ENCODE measurements around the gene GABRA4.

The GABRA4 gene

DNA sequence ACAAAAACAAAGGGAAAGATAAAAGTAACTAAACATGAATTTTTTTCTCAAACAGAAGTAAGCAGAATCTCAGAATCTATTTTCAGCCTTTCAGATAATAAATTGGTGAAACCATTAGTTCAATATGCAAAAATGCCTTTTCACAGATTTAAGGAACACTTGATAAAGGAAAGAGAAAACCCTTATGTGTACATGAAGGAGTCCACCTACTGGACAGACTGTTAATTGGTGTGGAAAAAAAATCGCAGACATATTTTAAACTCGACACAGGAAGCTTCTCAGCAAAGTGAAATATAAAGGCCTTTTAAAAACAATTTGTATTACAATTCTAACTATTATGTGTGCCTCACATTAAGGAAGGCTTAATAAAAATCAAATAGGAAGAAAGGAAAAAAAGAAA, 106.7 kb downstream of the GABRA4 start:
- no peak for DNase-seq
- H3K4me3 Mint-ChIP-seq = no peak overlapping the region
- H3K27ac Mint-ChIP-seq = no peak overlapping the region
- no peak for ATAC-seq (replicated peaks)
- no peaks in the 10 kb centered on the region for H3K9me3 Mint-ChIP-seq
- H3K4me1 Mint-ChIP-seq (ENCODE audit: low read depth in 2 of 2) = no peaks in the 10 kb centered on the region
- H3K27me3 Mint-ChIP-seq = peaks cover 0 to 27% of the 10 kb centered on the region in 2 donors
- H3K36me3 Mint-ChIP-seq (ENCODE audit: insufficient read depth) = no peaks in the 10 kb centered on the region

DNA sequence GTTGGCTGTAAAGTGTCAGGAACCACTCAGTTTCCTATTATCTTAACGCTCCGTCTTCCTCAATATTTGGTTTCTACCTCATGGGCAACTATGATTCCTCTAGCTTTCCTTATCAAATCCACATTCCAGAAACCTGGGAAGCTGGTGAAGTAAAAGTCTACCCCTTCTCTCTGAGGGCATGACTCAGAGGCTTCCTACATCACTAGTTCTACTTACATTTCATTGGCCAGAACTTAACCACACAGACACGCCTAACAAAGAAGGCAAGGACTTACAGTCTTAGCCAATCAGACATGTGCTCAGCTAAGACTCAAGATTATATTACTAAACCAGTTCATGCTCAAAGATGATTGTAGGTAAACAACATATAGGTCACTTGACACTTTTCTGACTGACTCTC, 114.7 kb downstream of the GABRA4 start:
- peaks cover 6 to 7% of the 10 kb centered on the region in 2 donors for H3K27me3 Mint-ChIP-seq
- DNase-seq = no peak
- no peak for ATAC-seq (replicated peaks)
- H3K4me1 Mint-ChIP-seq (ENCODE audit: low read depth in 2 of 2) = no peaks in the 10 kb centered on the region
- H3K36me3 Mint-ChIP-seq (ENCODE audit: insufficient read depth) = no peaks in the 10 kb centered on the region
- no peak overlapping the region for H3K4me3 Mint-ChIP-seq
- H3K9me3 Mint-ChIP-seq = no peaks in the 10 kb centered on the region
- no peak overlapping the region for H3K27ac Mint-ChIP-seq

DNA sequence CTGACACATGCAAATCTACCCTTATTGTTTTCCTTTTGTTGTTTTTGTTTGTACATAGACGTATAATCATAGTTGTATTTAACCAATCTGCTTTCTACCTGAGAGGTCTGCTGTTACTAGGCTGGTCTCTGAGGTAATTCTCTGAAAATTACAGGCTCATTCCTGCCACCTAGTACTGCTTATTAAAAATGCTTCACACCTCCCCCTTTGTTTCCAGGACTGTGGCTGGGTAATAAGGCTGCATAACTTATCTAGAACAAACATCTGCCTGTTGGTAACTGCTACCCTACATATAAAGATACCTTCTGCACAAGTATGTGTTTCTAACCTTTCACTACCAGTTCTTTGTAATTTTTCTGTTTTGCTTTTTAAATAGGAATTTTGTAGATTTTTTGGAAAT, 118.6 kb downstream of the GABRA4 start:
- H3K9me3 Mint-ChIP-seq = no peaks in the 10 kb centered on the region
- H3K27ac Mint-ChIP-seq = no peak overlapping the region
- H3K27me3 Mint-ChIP-seq = peaks cover 14 to 18% of the 10 kb centered on the region in 2 donors
- ATAC-seq (replicated peaks) (no peak), DNase-seq (no peak)
- H3K36me3 Mint-ChIP-seq (ENCODE audit: insufficient read depth) = no peaks in the 10 kb centered on the region
- no peak overlapping the region for H3K4me3 Mint-ChIP-seq
- no peaks in the 10 kb centered on the region for H3K4me1 Mint-ChIP-seq (ENCODE audit: low read depth in 2 of 2)

DNA sequence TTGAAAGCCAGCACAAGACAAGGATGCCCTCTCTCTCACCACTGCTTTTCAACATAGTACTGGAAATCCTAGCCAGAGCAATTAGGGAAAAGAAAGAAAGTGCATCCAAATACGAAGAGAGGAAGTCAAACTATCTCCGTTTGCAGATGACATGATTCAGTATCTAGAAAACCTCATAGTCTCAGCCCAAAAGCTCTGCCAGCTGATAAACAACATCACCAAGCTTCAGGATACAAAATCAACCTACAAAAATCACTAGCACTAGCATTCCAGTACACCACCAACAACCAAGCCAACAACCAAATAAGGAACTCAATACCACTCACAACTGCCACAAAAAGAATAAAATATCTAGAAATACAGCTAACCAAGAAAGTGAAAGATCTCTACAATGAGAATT, 123.0 kb downstream of the GABRA4 start:
- Mint-ChIP-seq H3K4me1 (ENCODE audit: low read depth in 2 of 2) (no peaks in the 10 kb centered on the region), H3K9me3 (no peaks in the 10 kb centered on the region), H3K27me3 (peaks cover 8 to 32% of the 10 kb centered on the region in 2 donors), H3K36me3 (ENCODE audit: insufficient read depth) (no peaks in the 10 kb centered on the region), H3K4me3 (no peak overlapping the region), H3K27ac (no peak overlapping the region)
- DNase-seq (no peak), ATAC-seq (replicated peaks) (no peak)

All from effector memory CD8-positive, alpha-beta T cell (primary cell).